ENCODE results near the gene ERBB4.
"Not testable (repeated sequence)": the region's sequence is repeated elsewhere in the genome, so short reads cannot be mapped to it uniquely, and the experiment has no call there.

The ERBB4 gene

GRCh38 chr2:212013626-212014025 lies 525.0 kb downstream of the ERBB4 start:
- no peak for DNase-seq (ENCODE audit: low read depth, low spot score)

DNA sequence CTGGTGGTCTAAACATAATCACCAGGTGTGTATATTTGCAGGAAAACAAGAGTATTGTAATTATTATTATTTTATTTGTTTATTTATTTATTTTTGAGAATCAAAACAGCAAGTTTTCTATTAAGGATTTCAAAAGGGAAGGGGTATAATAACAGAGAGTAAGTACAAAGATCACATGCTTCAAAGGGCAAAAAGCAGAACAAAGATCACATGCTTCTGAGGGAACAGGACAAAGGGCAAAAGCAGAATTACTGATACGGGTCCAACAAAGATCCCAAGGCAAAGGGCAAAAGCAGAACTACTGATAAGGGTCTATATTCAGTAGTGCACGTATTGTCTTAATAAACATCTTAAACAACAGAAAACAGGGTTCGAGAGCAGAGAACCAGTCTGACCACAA lies 528.3 kb downstream of the ERBB4 start:
- DNase-seq (ENCODE audit: low read depth, low spot score), result not testable (repeated sequence)

- DNase-seq (ENCODE audit: low read depth, low spot score), result no peak
Observed at GRCh38 chr2:212007972-212008371, 530.6 kb downstream of the ERBB4 start.

- peak; percentile 14 for DNase-seq (ENCODE audit: low read depth, low spot score)
Observed at GRCh38 chr2:212005085-212005671, 533.4 kb downstream of the ERBB4 start.

DNA sequence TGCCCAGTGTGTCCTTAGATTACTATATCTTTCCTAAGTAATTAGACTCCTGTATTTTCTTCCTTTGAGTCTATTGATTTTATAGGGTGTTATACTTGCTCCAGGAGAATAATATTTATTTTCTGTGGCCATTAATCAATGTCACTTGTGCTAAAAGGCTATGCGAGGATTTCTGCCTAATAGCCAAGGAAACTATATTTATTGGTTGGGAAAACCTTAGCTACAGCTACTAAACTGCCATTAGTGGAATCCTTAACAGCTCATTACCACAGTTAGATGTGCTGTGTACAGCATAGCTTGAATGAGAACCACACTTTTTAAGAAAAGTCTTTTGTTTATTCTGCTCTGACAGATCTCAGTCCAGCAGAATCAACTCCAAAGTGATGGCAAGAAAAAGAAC lies 537.3 kb downstream of the ERBB4 start:
- no peak for DNase-seq (ENCODE audit: low read depth, low spot score)

DNA sequence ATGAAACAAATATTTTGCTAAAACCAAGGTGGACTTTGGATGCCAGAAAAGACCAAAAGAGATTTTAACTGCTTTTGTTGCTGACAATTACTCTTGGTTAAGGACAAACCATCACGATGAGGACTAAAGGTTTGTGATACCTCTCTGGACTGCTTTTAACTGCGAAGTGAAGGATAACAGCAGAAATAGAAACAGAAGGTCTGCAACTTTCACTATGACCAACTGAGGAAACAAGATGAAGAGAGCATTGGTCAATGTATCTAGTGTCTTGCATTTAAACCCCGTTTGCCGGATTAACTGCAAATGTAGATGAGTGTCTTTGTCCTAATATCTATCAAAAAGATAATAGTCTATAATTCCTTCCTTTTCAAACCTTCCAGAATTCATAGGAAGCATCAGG lies 541.7 kb downstream of the ERBB4 start:
- DNase-seq (ENCODE audit: low read depth, low spot score), result no peak

- DNase-seq (ENCODE audit: low read depth, low spot score), result no peak
Observed at GRCh38 chr2:211994806-211995205, 543.8 kb downstream of the ERBB4 start.

DNA sequence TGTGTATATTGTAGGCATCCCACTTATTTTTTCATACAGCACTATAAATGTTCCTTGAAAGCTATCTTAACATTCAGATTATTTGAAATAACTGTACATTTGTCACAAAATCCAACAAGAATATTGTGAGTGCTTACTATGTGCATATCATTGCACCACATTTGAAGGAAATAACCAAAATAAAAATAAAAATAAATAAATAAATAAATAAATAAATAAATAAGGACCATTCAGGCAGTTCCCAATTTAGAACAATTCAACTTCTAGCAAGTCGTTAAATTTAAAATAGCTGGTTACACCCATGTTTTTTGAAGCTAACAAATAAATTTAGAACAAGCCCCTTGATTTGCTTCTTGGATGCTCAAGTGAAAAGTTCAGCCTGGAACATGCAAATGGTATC lies 548.3 kb downstream of the ERBB4 start:
- DNase-seq (ENCODE audit: low read depth, low spot score), result no peak

- DNase-seq (ENCODE audit: low read depth, low spot score), result no peak
Observed at GRCh38 chr2:211986313-211986712, 552.3 kb downstream of the ERBB4 start.

GRCh38 chr2:211985393-211985792 lies 553.2 kb downstream of the ERBB4 start:
- DNase-seq (ENCODE audit: low read depth, low spot score), result no peak

DNA sequence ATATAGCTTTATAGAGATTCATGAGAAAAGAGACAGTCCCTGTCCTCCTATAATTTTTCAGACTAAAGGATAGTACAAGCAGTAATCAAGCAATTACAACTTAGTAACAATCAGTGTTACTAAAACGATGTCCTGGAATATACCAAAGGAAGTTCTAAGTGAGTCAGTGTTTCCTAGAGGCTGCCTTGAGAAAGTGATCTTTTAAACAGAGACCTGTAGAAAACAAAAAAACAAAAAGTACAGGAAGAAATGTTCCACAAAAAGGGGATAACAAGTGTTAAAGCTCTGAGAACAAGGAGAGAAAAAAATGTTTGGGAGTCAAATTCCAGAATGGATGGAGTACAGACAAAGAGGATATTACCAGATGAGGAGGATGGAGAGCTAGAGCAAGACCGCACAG lies 556.4 kb downstream of the ERBB4 start:
- no peak for DNase-seq (ENCODE audit: low read depth, low spot score)

GRCh38 chr2:211981451-211981850 lies 557.2 kb downstream of the ERBB4 start:
- DNase-seq (ENCODE audit: low read depth, low spot score), result no peak

DNA sequence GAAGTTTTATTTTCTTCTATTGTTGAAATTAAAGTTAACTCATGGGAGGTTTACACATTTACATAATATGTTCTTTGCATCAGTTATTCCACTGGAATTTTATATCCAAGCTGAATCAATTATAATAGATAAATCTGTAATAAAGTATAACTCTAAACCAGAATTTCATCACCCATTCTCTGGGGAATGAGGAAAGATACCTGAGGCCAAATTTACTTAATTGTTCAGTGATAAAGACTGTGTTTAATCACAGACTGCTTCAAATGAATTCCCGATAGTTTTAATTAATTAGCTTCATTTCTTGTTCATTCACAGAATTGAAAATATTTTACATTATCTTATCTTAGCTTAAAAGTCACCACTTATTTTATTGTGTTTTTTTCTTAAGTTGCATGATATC lies 562.5 kb downstream of the ERBB4 start:
- no peak for DNase-seq (ENCODE audit: low read depth, low spot score)

- no peak for DNase-seq (ENCODE audit: low read depth, low spot score)
Observed at GRCh38 chr2:211967234-211967633, 571.4 kb downstream of the ERBB4 start.

GRCh38 chr2:211963969-211964368 lies 574.6 kb downstream of the ERBB4 start:
- no peak for DNase-seq (ENCODE audit: low read depth, low spot score)

DNA sequence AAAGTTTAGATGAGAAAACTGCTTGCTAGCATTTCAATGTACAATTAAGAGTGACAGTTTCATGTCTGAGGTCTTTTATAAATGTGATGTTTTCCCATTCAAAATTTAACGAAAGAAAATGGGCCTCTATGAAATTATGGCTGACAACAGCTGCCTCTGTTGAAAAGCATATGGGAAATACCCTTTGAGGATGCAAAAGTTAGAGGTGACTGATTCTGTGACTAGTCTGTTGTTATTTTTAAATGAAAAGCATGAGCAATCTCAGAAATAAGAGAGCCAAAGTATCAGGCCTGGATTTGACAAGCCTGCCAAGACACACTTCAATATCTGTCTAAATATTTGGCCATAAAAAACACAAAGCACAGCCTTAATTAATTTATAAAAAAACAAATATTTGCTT lies 580.8 kb downstream of the ERBB4 start:
- DNase-seq (ENCODE audit: low read depth, low spot score), result no peak

GRCh38 chr2:211955648-211956047 lies 583.0 kb downstream of the ERBB4 start:
- DNase-seq (ENCODE audit: low read depth, low spot score), result no peak

- DNase-seq (ENCODE audit: low read depth, low spot score), result no peak
Observed at GRCh38 chr2:211948932-211949331, 589.7 kb downstream of the ERBB4 start.

- DNase-seq (ENCODE audit: low read depth, low spot score), result no peak
Observed at GRCh38 chr2:211946960-211947359, 591.6 kb downstream of the ERBB4 start.

DNA sequence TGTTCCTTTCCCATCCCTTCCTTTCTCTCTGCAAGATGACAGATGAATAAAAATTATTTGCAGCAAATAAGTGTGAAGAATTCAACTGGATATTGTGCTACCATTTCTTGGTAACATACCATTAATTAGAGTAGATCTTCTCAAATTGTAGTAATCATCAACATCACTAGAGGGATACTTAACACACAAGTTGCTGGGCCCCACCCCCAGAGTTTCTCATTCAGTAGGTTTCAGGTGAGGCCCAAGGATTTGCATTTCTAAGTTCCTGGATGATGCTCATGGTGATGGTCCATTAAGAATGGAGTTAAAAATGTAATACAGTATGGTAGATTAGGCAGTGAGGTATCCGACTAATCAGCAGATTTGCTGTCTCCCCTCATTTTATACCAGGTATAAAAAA lies 594.0 kb downstream of the ERBB4 start:
- no peak for DNase-seq (ENCODE audit: low read depth, low spot score)

- no peak for DNase-seq (ENCODE audit: low read depth, low spot score)
Observed at GRCh38 chr2:211942153-211942552, 596.4 kb downstream of the ERBB4 start.

- no peak for DNase-seq (ENCODE audit: low read depth, low spot score)
Observed at GRCh38 chr2:211941216-211941747, 597.3 kb downstream of the ERBB4 start.

DNA sequence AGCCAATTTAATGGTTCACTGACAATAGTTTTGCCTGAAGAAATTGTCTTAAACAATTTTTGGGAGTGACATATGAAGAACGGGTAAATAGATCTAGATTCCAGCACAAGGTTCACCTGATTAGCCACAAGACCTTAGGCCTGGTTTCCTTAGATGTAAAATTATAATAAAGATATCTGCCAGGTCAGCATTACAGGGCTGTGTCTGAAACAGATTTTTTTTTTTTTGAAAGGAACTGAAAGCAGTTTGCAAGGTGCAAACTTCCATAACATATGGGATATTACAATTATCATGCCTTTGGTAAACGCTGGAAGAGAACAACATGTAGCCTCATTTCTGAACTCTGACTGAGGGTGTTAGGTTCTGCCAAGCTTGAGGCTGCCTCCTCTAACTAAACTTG lies 599.4 kb downstream of the ERBB4 start:
- DNase-seq (ENCODE audit: low read depth, low spot score), result no peak

DNA sequence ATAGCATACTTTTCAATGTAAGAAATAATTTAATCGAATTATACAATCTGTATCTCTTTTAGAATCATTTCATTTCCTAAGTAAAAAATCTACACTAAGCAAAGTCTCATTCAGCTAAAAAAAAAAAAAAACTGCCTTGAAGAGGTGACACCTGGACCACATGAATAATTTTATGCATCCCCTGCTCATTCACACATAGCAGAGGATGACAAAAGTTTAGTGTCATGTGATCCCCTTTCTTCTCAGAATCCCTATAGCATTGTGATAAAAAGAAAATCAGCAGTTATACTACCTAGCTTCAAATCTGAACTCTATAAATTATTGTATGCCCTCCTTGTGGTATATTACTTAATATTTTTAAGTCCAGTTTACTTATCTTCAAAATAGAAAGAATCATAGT lies 603.8 kb downstream of the ERBB4 start:
- DNase-seq (ENCODE audit: low read depth, low spot score), result no peak
